Measurements from ENCODE around the gene NDUFS6.

Gene NDUFS6

DNA sequence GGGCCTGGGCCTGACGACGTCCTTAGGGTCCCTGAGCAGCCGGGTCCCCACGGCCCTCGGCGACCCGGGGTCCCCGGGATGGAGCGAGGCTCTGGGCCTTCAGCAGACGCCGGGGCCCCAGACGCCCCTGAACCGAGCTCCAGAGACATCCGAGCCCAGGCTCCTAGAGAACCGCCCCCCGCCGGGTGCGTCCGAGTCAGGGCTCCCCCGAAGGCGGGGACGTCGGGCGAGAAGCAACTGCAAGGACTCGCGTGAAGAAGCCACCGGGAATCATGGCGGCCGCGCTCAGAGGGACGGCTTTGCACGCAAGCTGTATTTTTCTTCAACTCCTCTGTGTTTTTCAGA, 56.0 kb downstream of the NDUFS6 start:
- no peak for DNase-seq

DNA sequence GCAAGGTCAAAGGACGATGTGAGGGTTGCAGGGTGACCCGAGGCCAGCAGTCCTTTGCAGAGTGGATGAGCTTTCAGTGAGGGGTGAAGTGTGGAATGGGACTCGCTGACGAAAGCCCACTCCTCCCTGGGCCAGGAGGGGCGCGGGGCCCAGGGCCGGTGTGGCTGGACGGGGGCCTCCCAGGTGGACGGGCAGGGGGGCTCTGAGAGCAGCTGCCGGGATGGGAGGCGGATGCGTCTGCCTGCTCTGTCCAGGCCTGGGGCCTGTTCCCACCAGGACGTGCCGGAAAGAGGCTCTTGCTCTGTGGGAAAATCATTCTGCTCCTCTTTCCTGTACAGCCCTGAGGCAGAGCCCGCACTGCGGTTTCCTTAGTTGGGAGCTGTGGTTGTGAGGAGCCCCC, 57.2 kb downstream of the NDUFS6 start:
- DNase-seq = no peak

DNA sequence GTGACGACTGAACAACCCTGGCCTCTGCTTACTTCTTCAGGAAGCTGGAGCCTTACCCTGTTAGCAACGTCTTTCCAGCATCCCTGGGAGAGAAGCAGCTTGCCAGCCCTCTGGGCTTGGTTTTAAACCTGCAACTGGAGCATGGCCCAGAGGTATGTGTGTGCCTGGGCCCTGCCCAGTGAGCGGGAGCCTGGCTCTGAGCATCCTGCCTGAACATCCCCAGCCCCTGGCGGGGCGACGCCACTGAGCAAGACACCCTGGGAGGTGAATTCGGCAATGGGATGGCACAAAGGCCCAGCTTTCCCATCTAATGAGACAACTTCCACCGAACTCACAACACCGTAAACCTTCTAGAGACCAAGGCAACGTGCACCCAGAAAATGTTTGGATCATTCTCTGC, 57.9 kb downstream of the NDUFS6 start:
- no peak for DNase-seq

DNA sequence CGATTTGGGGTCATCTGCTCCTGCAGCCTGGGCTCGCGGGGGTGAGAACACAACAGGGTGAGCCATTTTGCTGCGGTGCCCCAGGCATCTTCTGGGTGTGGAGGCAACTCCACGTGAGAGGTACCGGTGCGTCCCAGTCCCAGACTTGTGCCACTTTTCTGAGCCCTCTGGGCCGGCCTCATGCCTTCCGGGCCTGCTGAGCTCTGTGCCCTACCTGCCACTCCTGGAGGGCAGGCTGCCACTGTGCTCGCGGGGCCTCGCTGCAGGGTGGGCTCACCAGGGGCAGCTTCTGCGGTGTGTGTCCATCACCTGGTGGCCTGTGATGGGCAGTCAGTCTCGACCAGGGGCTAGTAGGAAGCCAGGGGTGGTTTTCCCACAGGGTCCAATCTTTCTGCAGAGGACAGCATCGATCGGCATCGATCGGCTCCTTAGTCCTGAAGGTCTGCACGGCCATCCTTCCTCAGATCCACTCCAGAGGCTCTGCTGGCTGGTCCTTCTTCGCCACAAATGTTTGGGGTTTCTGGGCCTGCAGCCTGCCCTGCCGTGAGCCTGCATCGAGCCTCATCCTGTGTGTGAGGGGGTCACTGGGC, 58.9 kb downstream of the NDUFS6 start:
- DNase-seq = no peak

DNA sequence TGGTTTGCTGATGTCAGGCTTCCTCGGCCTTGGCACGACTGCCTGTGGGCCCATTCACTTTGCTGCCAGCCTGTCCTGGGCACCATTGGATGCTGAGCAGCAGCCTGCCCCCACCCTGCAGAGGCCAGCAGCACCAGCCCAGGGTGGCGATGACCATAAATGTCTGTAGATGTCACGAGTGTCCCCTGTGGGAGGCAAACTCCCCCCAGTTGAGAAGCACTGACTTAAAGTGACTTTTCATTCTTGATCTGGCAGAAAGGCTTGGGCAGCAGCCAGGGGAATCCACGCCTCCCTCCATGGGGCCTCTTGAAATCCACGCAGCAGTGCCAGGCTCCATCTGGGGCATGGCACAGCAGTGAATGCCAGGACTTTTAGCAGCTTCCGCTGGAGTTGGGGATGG, 59.7 kb downstream of the NDUFS6 start:
- DNase-seq = no peak

DNA sequence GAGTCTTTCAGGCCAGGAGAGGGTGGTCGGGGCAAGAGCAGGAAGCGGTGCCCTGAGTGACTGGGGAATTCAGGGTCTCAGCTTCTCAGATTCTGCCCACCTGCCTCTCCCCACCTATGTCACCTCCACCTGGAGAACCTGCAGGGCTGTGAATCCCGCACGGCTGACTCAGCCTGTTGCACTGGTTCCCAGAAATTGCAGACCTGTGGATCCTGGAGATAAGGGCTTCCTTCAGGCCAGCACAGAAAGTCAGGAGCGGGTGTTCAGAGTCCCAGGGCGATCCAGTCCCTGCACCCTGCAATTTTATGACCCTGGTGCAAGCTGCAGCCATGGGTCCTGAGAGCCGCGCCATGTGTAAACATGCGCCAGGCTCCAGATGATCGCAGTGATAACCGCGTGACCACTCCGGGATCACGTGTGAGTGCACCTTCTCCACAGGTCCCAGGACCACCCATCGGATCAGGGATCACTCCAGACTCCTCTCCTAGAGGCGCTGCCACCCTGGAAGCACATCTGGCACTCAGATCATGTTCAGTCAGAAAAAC, 63.8 kb downstream of the NDUFS6 start:
- DNase-seq = no peak

DNA sequence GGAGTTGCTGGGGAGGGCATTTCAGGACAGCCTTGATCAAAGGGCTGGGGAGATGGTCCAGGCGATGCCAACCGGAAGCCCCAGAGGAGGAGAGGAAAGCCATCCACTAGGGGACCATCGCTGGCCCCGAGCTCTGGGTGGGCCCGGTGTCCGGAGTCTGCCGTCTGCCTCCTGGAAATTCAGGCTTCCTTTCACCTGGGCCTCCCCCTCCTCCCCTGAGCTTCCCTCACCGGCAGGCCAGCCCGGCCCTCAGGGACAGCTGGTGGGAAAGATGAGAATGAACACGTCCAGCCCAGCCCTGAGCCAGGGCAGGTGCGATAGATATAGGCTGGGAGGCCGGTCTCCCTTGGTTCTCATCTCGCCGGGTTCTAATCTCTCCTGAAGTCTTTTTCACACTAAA, 64.3 kb downstream of the NDUFS6 start:
- DNase-seq = no peak

Measured in activated CD8-positive, alpha-beta memory T cell treated with anti-CD3 and anti-CD28 coated beads, Interleukin-2, amount 50 U/mL, for 48 hours (primary cell).